K562 (cell line): Measurements from ENCODE around the gene TBRG1. TPM values are rescaled to one million over a fixed set of nuclear protein-coding genes. Genes with fewer than 3 reads are reported as not detected.

Source experiments
- CBX5 ChIP-seq: IDR thresholded peaks from 2 replicates; pipeline ENCODE4 v1.6.1; 2014; ENCODE audit warnings: low read depth, borderline replicate concordance
- CCAR2 ChIP-seq: fragments of 200-400 bp; formaldehyde crosslinking; IDR thresholded peaks from 2 replicates; pipeline ENCODE4 v1.6.1; 2017; ENCODE audit warnings: mild to moderate bottlenecking, low read depth, low read length
- CHCHD3 ChIP-seq: fragments of 250-450 bp; sonication (Bioruptor Pico); IDR thresholded peaks from 2 replicates; pipeline ENCODE4 v2.1.2; 2022; ENCODE audit warnings: mild to moderate bottlenecking
- CREM ChIP-seq: IDR thresholded peaks from 2 replicates; pipeline ENCODE4 v1.6.1; 2014; ENCODE audit warnings: antibody characterized with exemption, low read depth
- CTBP1 ChIP-seq: fragments of 450-650 bp; IDR thresholded peaks from 2 replicates; pipeline ENCODE4 v1.6.1; 2016; ENCODE audit warnings: borderline replicate concordance
- ETS1 ChIP-seq: conservative IDR thresholded peaks from 2 replicates; pipeline ENCODE4 v1.6.1; 2011; ENCODE audit warnings: low read depth, mild to moderate bottlenecking, low read length; ENCODE audit not compliant: control insufficient read depth
- KLF10 ChIP-seq: fragments of 250-450 bp; sonication (Bioruptor Pico); IDR thresholded peaks from 2 replicates; pipeline ENCODE4 v1.6.1; 2021; ENCODE audit warnings: matching md5 sums
- NR2C2 ChIP-seq, 2 experiments: fragments of 200-800 bp in 1 of 2; sonication (Bioruptor generic) in 1 of 2; sonication (generic) in 1 of 2; formaldehyde crosslinking in 1 of 2; IDR thresholded peaks; 2 replicates each; pipeline versions ENCODE4 v1.6.1 to v1.8.0; 2016 to 2022; ENCODE audit warnings: mild to moderate bottlenecking in 1 of 2, missing compliant biosample characterization in 1 of 2, missing genetic modification characterization in 1 of 2, missing genetic modification reagents in 1 of 2
- PHB ChIP-seq: fragments of 250-450 bp; sonication (Bioruptor Pico); IDR thresholded peaks from 2 replicates; pipeline ENCODE4 v1.5.0; 2021
- POLR2A ChIP-seq: fragments of 450-650 bp; conservative IDR thresholded peaks from 2 replicates; pipeline ENCODE4 v1.6.1; 2016
- PPARD ChIP-seq: fragments of 250-450 bp; sonication (Bioruptor Pico); IDR thresholded peaks from 2 replicates; pipeline ENCODE4 v1.8.0; 2022; ENCODE audit warnings: inconsistent platforms, mild to moderate bottlenecking, moderate library complexity
- PRMT5 ChIP-seq: sonication (generic); formaldehyde crosslinking; IDR thresholded peaks from 2 replicates; pipeline ENCODE4 v1.5.0; 2020; ENCODE audit warnings: missing genetic modification reagents
- PTRF ChIP-seq: fragments of 450-650 bp; IDR thresholded peaks from 2 replicates; pipeline ENCODE4 v1.6.1; 2016; ENCODE audit warnings: mild to moderate bottlenecking, missing genetic modification characterization, missing compliant biosample characterization
- SIN3B ChIP-seq: fragments of 450-650 bp; IDR thresholded peaks from 2 replicates; pipeline ENCODE4 v1.6.1; 2017; ENCODE audit warnings: low read depth, mild to moderate bottlenecking, moderate library complexity
- SMAD2 ChIP-seq: fragments of 150-350 bp; IDR thresholded peaks from 2 replicates; pipeline ENCODE4 v1.6.1; 2014; ENCODE audit warnings: low read depth, mild to moderate bottlenecking, low read length
- TBP ChIP-seq: optimal IDR thresholded peaks from 2 replicates; pipeline ENCODE3; 2011; ENCODE audit warnings: low read depth, low read length, improper control_type of control experiment
- TGIF2 ChIP-seq: sonication (generic); formaldehyde crosslinking; IDR thresholded peaks from 2 replicates; pipeline ENCODE4 v1.8.1; 2022; ENCODE audit warnings: mild to moderate bottlenecking, missing genetic modification reagents, moderate library complexity
- XRCC5 ChIP-seq: fragments of 200-400 bp; formaldehyde crosslinking; IDR thresholded peaks from 2 replicates; pipeline ENCODE4 v1.6.1; 2017; ENCODE audit warnings: low read depth, mild to moderate bottlenecking, low read length
- ZC3H4 ChIP-seq: sonication (generic); formaldehyde crosslinking; IDR thresholded peaks from 2 replicates; pipeline ENCODE4 v1.9.0; 2021; ENCODE audit warnings: missing genetic modification reagents, borderline replicate concordance
- ZNF133 ChIP-seq: fragments of 250-450 bp; sonication (Bioruptor Pico); IDR thresholded peaks from 2 replicates; pipeline ENCODE4 v1.4.0; 2020; ENCODE audit warnings: mild to moderate bottlenecking
- ZNF146 ChIP-seq: IDR thresholded peaks from one replicate; pipeline ENCODE4 v1.6.1; 2018; ENCODE audit warnings: missing compliant biosample characterization; ENCODE audit not compliant: unreplicated experiment
- ZNF311 ChIP-seq: fragments of 250-450 bp; sonication (Bioruptor Pico); IDR thresholded peaks from 2 replicates; pipeline ENCODE4 v1.4.0; 2020; ENCODE audit warnings: mild to moderate bottlenecking, moderate library complexity
- ZNF445 ChIP-seq: fragments of 250-450 bp; sonication (Bioruptor Pico); IDR thresholded peaks from 2 replicates; pipeline ENCODE4 v1.4.0; 2020; ENCODE audit warnings: low read depth, mild to moderate bottlenecking, moderate library complexity
- ZNF449 ChIP-seq: fragments of 250-450 bp; sonication (Bioruptor Pico); IDR thresholded peaks from 2 replicates; pipeline ENCODE4 v1.8.0; 2022; ENCODE audit warnings: moderate library complexity, mild to moderate bottlenecking, inconsistent platforms
- ZNF609 ChIP-seq: sonication (generic); formaldehyde crosslinking; IDR thresholded peaks from 2 replicates; pipeline ENCODE4 v1.8.1; 2023; ENCODE audit warnings: missing genetic modification reagents, mild to moderate bottlenecking, borderline replicate concordance
- polyA plus RNA-seq, 8 experiments: library from polyadenylated mRNA; depleted of rRNA in 4 of 8; stranded (reverse) in 5 of 8; unstranded in 3 of 8; fragments of >200 nt; fragmentation: Nextera tagmentation in 2 of 8; fragmentation: Illumina TruSeq in 1 of 8; extraction: Ambion mirVana in 2 of 8; extraction: Trizol in 1 of 8; gene quantifications; 2 replicates each; pipeline versions ENCODE4 v1.2.1 to v1.2.3, GENCODE V29; 2011 to 2014; ENCODE audit warnings: inconsistent platforms in 1 of 8, missing spikeins in 1 of 8
- total RNA-seq, 7 experiments: library from RNA; depleted of rRNA in 6 of 7; stranded (reverse); fragments of >200 nt in 6 of 7; fragmentation: Illumina TruSeq in 2 of 7; extraction: Trizol in 2 of 7; gene quantifications; 2 replicates each; pipeline versions ENCODE4 v1.2.1 to v1.2.3, GENCODE V29; 2011 to 2021; ENCODE audit warnings: low replicate concordance in 1 of 7

Gene TBRG1
- total and polyA plus RNA-seq, 9 of the 15 experiments (the other 6 are each of a cell fraction or from before 2014, with no cell fraction given), result 8.7 to 30.0 (median 20.2) TPM

GRCh38 chr11:124667601-124668000 lies 44.9 kb downstream of the TBRG1 start (continued):
- TF ChIP-seq ZNF311 (CRISPR knock-in tag) (no peak), SMAD2 (no peak), ZNF146 (CRISPR knock-in tag) (no peak), ZC3H4 (no peak), TGIF2 (CRISPR knock-in tag) (no peak), PPARD (CRISPR knock-in tag) (no peak), ZNF609 (CRISPR knock-in tag) (no peak), ZNF449 (CRISPR knock-in tag) (no peak), SIN3B (no peak), ETS1 (no peak), ZNF445 (no peak), ZNF133 (CRISPR knock-in tag) (no peak), PHB (CRISPR knock-in tag) (no peak), PTRF (tag) (no peak), CTBP1 (peak; percentile 89), KLF10 (CRISPR knock-in tag) (no peak), CBX5 (no peak), CHCHD3 (no peak), PRMT5 (no peak), CCAR2 (no peak), TBP (no peak), NR2C2 (CRISPR knock-in tag; IDR thresholded peaks at IDR 0.05) (no peak), NR2C2 (tag; IDR thresholded peaks at IDR 0.05) (no peak), CREM (no peak), XRCC5 (no peak), POLR2A (no peak)
